ENCODE results near the gene MAPKAP1.

The MAPKAP1 gene

GRCh38 chr9:125496313-125496834 lies 210.6 kb downstream of the MAPKAP1 start:
- Mint-ChIP-seq H3K4me3 (no peak overlapping the region), H3K36me3 (ENCODE audit: insufficient read depth) (peaks cover 6% of the 10 kb centered on the region), H3K27ac (peak overlapping the region in 1 of 2 donors; percentile 79)

GRCh38 chr9:125495172-125496119 lies 211.6 kb downstream of the MAPKAP1 start:
- H3K27ac Mint-ChIP-seq: no peak overlapping the region
- no peaks in the 10 kb centered on the region for H3K27me3 Mint-ChIP-seq
- ATAC-seq (replicated peaks): no peak
- DNase-seq: no peak
- no peak overlapping the region for H3K4me3 Mint-ChIP-seq
- H3K9me3 Mint-ChIP-seq: no peaks in the 10 kb centered on the region
- peaks cover 2 to 12% of the 10 kb centered on the region in 2 donors for H3K4me1 Mint-ChIP-seq (ENCODE audit: low read depth in 2 of 2)
- H3K36me3 Mint-ChIP-seq (ENCODE audit: insufficient read depth): peaks cover 9% of the 10 kb centered on the region

More at GRCh38 chr9:125496313-125496834, 210.6 kb downstream of the MAPKAP1 start:
- DNase-seq (no peak), ATAC-seq (replicated peaks) (no peak)
- H3K9me3 Mint-ChIP-seq: no peaks in the 10 kb centered on the region
- H3K27me3 Mint-ChIP-seq: no peaks in the 10 kb centered on the region
- peaks cover 2 to 12% of the 10 kb centered on the region in 2 donors for H3K4me1 Mint-ChIP-seq (ENCODE audit: low read depth in 2 of 2)

GRCh38 chr9:125494653-125494915 lies 212.4 kb downstream of the MAPKAP1 start:
- Mint-ChIP-seq H3K27ac (no peak overlapping the region), H3K27me3 (no peaks in the 10 kb centered on the region), H3K4me3 (no peak overlapping the region), H3K4me1 (ENCODE audit: low read depth in 2 of 2) (peaks cover 2 to 12% of the 10 kb centered on the region in 2 donors), H3K36me3 (ENCODE audit: insufficient read depth) (peaks cover 9% of the 10 kb centered on the region), H3K9me3 (no peaks in the 10 kb centered on the region)
- no peak for DNase-seq
- ATAC-seq (replicated peaks): no peak

GRCh38 chr9:125493881-125494652 lies 212.9 kb downstream of the MAPKAP1 start:
- DNase-seq: no peak
- no peak overlapping the region for H3K27ac Mint-ChIP-seq

GRCh38 chr9:125493384-125493783 lies 213.6 kb downstream of the MAPKAP1 start:
- Mint-ChIP-seq H3K27me3 (no peaks in the 10 kb centered on the region), H3K4me1 (ENCODE audit: low read depth in 2 of 2) (peaks cover 2 to 12% of the 10 kb centered on the region in 2 donors)

More at GRCh38 chr9:125493881-125494652, 212.9 kb downstream of the MAPKAP1 start:
- Mint-ChIP-seq H3K9me3 (no peaks in the 10 kb centered on the region), H3K4me1 (ENCODE audit: low read depth in 2 of 2) (peaks cover 2 to 12% of the 10 kb centered on the region in 2 donors), H3K27me3 (no peaks in the 10 kb centered on the region), H3K4me3 (no peak overlapping the region), H3K36me3 (ENCODE audit: insufficient read depth) (peaks cover 9% of the 10 kb centered on the region)
- ATAC-seq (replicated peaks): no peak

GRCh38 chr9:125492719-125493118 lies 214.3 kb downstream of the MAPKAP1 start:
- Mint-ChIP-seq H3K36me3 (ENCODE audit: insufficient read depth) (peaks cover 6% of the 10 kb centered on the region), H3K27ac (no peak overlapping the region), H3K9me3 (no peaks in the 10 kb centered on the region), H3K27me3 (no peaks in the 10 kb centered on the region), H3K4me3 (no peak overlapping the region), H3K4me1 (ENCODE audit: low read depth in 2 of 2) (peaks cover 2 to 12% of the 10 kb centered on the region in 2 donors)
- ATAC-seq (replicated peaks) (no peak), DNase-seq (no peak)

More at GRCh38 chr9:125493384-125493783, 213.6 kb downstream of the MAPKAP1 start:
- no peak overlapping the region for H3K27ac Mint-ChIP-seq
- no peaks in the 10 kb centered on the region for H3K9me3 Mint-ChIP-seq
- H3K36me3 Mint-ChIP-seq (ENCODE audit: insufficient read depth): peaks cover 6% of the 10 kb centered on the region
- DNase-seq: no peak
- ATAC-seq (replicated peaks): no peak
- H3K4me3 Mint-ChIP-seq: no peak overlapping the region

GRCh38 chr9:125487842-125488241 lies 219.2 kb downstream of the MAPKAP1 start:
- no peak overlapping the region for H3K27ac Mint-ChIP-seq
- no peaks in the 10 kb centered on the region for H3K9me3 Mint-ChIP-seq
- H3K4me1 Mint-ChIP-seq (ENCODE audit: low read depth in 2 of 2): peaks cover 0 to 6% of the 10 kb centered on the region in 2 donors
- DNase-seq (no peak), ATAC-seq (replicated peaks) (no peak)
- peaks cover 3% of the 10 kb centered on the region for H3K36me3 Mint-ChIP-seq (ENCODE audit: insufficient read depth)
- no peak overlapping the region for H3K4me3 Mint-ChIP-seq
- H3K27me3 Mint-ChIP-seq: no peaks in the 10 kb centered on the region

GRCh38 chr9:125486576-125486975 lies 220.4 kb downstream of the MAPKAP1 start:
- Mint-ChIP-seq H3K27me3 (no peaks in the 10 kb centered on the region), H3K9me3 (no peaks in the 10 kb centered on the region), H3K4me3 (no peak overlapping the region), H3K36me3 (ENCODE audit: insufficient read depth) (peaks cover 10% of the 10 kb centered on the region), H3K4me1 (ENCODE audit: low read depth in 2 of 2) (peaks cover 0 to 6% of the 10 kb centered on the region in 2 donors), H3K27ac (peak overlapping the region in 1 of 2 donors; percentile 9)
- ATAC-seq (replicated peaks) (no peak), DNase-seq (no peak)

- H3K4me1 Mint-ChIP-seq (ENCODE audit: low read depth in 2 of 2): peaks cover 0 to 6% of the 10 kb centered on the region in 2 donors
- H3K9me3 Mint-ChIP-seq: no peaks in the 10 kb centered on the region
- H3K4me3 Mint-ChIP-seq: no peak overlapping the region
- ATAC-seq (replicated peaks) (no peak), DNase-seq (no peak)
- peaks cover 10% of the 10 kb centered on the region for H3K36me3 Mint-ChIP-seq (ENCODE audit: insufficient read depth)
- H3K27ac Mint-ChIP-seq: no peak overlapping the region
- no peaks in the 10 kb centered on the region for H3K27me3 Mint-ChIP-seq
Measured at GRCh38 chr9:125486152-125486508, 220.9 kb downstream of the MAPKAP1 start.

GRCh38 chr9:125485471-125486151 lies 221.4 kb downstream of the MAPKAP1 start:
- no peaks in the 10 kb centered on the region for H3K9me3 Mint-ChIP-seq
- peaks cover 0 to 6% of the 10 kb centered on the region in 2 donors for H3K4me1 Mint-ChIP-seq (ENCODE audit: low read depth in 2 of 2)
- H3K4me3 Mint-ChIP-seq: no peak overlapping the region
- ATAC-seq (replicated peaks): no peak
- no peaks in the 10 kb centered on the region for H3K27me3 Mint-ChIP-seq
- no peak for DNase-seq
- H3K27ac Mint-ChIP-seq: no peak overlapping the region
- H3K36me3 Mint-ChIP-seq (ENCODE audit: insufficient read depth): peaks cover 9% of the 10 kb centered on the region

- DNase-seq: no peak
- peaks cover 15% of the 10 kb centered on the region for H3K36me3 Mint-ChIP-seq (ENCODE audit: insufficient read depth)
- H3K27me3 Mint-ChIP-seq: no peaks in the 10 kb centered on the region
- H3K9me3 Mint-ChIP-seq: no peaks in the 10 kb centered on the region
- H3K4me3 Mint-ChIP-seq: no peak overlapping the region
- H3K27ac Mint-ChIP-seq: peak overlapping the region in 1 of 2 donors; percentile 62
- H3K4me1 Mint-ChIP-seq (ENCODE audit: low read depth in 2 of 2): peaks cover 0 to 6% of the 10 kb centered on the region in 2 donors
- no peak for ATAC-seq (replicated peaks)
Measured at GRCh38 chr9:125484350-125485282, 222.4 kb downstream of the MAPKAP1 start.

GRCh38 chr9:125483697-125484096 lies 223.3 kb downstream of the MAPKAP1 start:
- ATAC-seq (replicated peaks) (no peak), DNase-seq (no peak)
- H3K4me3 Mint-ChIP-seq: no peak overlapping the region
- H3K9me3 Mint-ChIP-seq: no peaks in the 10 kb centered on the region
- peaks cover 15% of the 10 kb centered on the region for H3K36me3 Mint-ChIP-seq (ENCODE audit: insufficient read depth)
- peaks cover 0 to 6% of the 10 kb centered on the region in 2 donors for H3K4me1 Mint-ChIP-seq (ENCODE audit: low read depth in 2 of 2)
- no peaks in the 10 kb centered on the region for H3K27me3 Mint-ChIP-seq
- H3K27ac Mint-ChIP-seq: no peak overlapping the region

All from effector memory CD8-positive, alpha-beta T cell (primary cell).